ENCODE measurements around the gene KSR1. TPM values are rescaled to one million over a fixed set of nuclear protein-coding genes. Genes with fewer than 3 reads are reported as not detected.
A peak's percentile ranks its signal among the peaks of the same experiment; 100 is the strongest.

The KSR1 gene
- total and polyA plus RNA-seq, 2 experiments from 2014 or later, result 0.98 to 2.5 TPM

GRCh38 chr17:27452828-27453227, 3.4 kb upstream of the KSR1 start:
- Histone ChIP-seq H3F3A (ENCODE audit: insufficient read depth) (peaks cover 7% of the 10 kb centered on the region; the same call in 1 of the 2 replicates), H4K20me1 (ENCODE audit: insufficient read depth) (no peaks in the 10 kb centered on the region), H3K27ac (no peak overlapping the region), H3K9ac (no peak overlapping the region), H3K27me3 (replicated peaks; ENCODE audit: insufficient read depth) (peaks cover 13% of the 10 kb centered on the region; the same call in 1 of the 2 replicates), H3K9me2 (ENCODE audit: insufficient read depth) (no peaks in the 10 kb centered on the region), H3K36me3 (ENCODE audit: low read depth) (no peaks in the 10 kb centered on the region), H3K4me1 (ENCODE audit: insufficient read depth) (peaks cover 8% of the 10 kb centered on the region), H3K9me3 (ENCODE audit: low read depth) (no peaks in the 10 kb centered on the region), H3K4me2 (ENCODE audit: unreplicated experiment) (no peak overlapping the region), H2AFZ (no peak overlapping the region), H3K79me2 (ENCODE audit: insufficient read depth) (no peaks in the 10 kb centered on the region), H3K4me3 (no peak overlapping the region)
- in situ Hi-C loops (cut with MboI), result loop anchor here (10.0 kb wide), 1 partner anchor 62 kb away; no protein-coding TSS in a partner anchor
- WGBS, 2 experiments (ENCODE audit: low coverage in 1 of 2, low lambda C conversion rate in 2 of 2, missing lambda C conversion rate in 2 of 2), result 61 to 67% methylated on average over 5 of the region's 5 CpGs
- no peak for TF ChIP-seq EZH2phosphoT487 (IDR thresholded peaks at IDR 0.05; ENCODE audit: insufficient read depth, low read depth)
- no peak for TF ChIP-seq EZH2 (IDR thresholded peaks at IDR 0.05; ENCODE audit: insufficient read depth, poor library complexity, severe bottlenecking)
- no peak for DNase-seq

GRCh38 chr17:27453471-27453870, 2.8 kb upstream of the KSR1 start:
- peak; percentile 24 for DNase-seq
- Histone ChIP-seq H3K27ac (no peak overlapping the region), H3K9me3 (ENCODE audit: low read depth) (no peaks in the 10 kb centered on the region), H3K27me3 (replicated peaks; ENCODE audit: insufficient read depth) (peaks cover 13% of the 10 kb centered on the region; the same call in 1 of the 2 replicates), H3K4me2 (ENCODE audit: unreplicated experiment) (no peak overlapping the region), H3F3A (ENCODE audit: insufficient read depth) (peaks cover 7% of the 10 kb centered on the region; the same call in 1 of the 2 replicates), H3K4me3 (no peak overlapping the region), H3K9ac (no peak overlapping the region), H4K20me1 (ENCODE audit: insufficient read depth) (no peaks in the 10 kb centered on the region), H3K9me2 (ENCODE audit: insufficient read depth) (no peaks in the 10 kb centered on the region), H3K36me3 (ENCODE audit: low read depth) (no peaks in the 10 kb centered on the region), H3K4me1 (ENCODE audit: insufficient read depth) (peaks cover 13% of the 10 kb centered on the region), H2AFZ (no peak overlapping the region), H3K79me2 (ENCODE audit: insufficient read depth) (peaks cover 2% of the 10 kb centered on the region; the same call in 1 of the 2 replicates)
- no peak for TF ChIP-seq EZH2 (IDR thresholded peaks at IDR 0.05; ENCODE audit: insufficient read depth, poor library complexity, severe bottlenecking)
- no peak for TF ChIP-seq EZH2phosphoT487 (IDR thresholded peaks at IDR 0.05; ENCODE audit: insufficient read depth, low read depth)
- 37 to 62% methylated on average over 2 of the region's 2 CpGs for WGBS, 2 experiments (ENCODE audit: low coverage in 1 of 2, low lambda C conversion rate in 2 of 2, missing lambda C conversion rate in 2 of 2)
- in situ Hi-C loops (cut with MboI), result loop anchor here (10.0 kb wide), 1 partner anchor 61 kb away; no protein-coding TSS in a partner anchor

DNA sequence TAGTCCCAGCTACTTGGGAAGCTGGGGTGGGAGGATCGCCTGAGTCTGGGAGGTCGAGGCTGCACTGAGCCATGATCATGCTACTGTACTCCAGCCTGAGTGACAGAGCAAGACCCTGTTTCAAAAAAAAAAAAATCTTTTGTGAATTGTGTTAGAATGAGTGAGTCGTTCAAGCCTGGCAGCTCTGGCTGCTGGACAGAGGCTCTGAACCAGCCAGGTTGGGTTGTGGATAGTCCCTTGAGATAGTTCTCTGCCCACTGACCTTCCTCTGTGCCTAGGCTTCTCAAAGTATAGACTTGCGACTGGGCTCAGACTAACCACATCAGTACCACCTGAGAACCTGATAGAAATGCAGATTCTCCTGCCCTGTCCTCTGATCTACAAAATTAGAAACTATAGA, 2.2 kb upstream of the KSR1 start:
- DNase-seq, result peak; percentile 20
- Histone ChIP-seq H3K9me2 (ENCODE audit: insufficient read depth) (no peaks in the 10 kb centered on the region), H3K27me3 (replicated peaks; ENCODE audit: insufficient read depth) (peaks cover 13% of the 10 kb centered on the region; the same call in 1 of the 2 replicates), H3K79me2 (ENCODE audit: insufficient read depth) (peaks cover 7% of the 10 kb centered on the region; the same call in 1 of the 2 replicates), H4K20me1 (ENCODE audit: insufficient read depth) (no peaks in the 10 kb centered on the region), H3K27ac (no peak overlapping the region), H3K9ac (no peak overlapping the region), H3F3A (ENCODE audit: insufficient read depth) (peaks cover 7% of the 10 kb centered on the region; the same call in 1 of the 2 replicates), H3K4me3 (no peak overlapping the region), H2AFZ (no peak overlapping the region), H3K36me3 (ENCODE audit: low read depth) (no peaks in the 10 kb centered on the region), H3K4me2 (ENCODE audit: unreplicated experiment) (no peak overlapping the region), H3K4me1 (ENCODE audit: insufficient read depth) (peaks cover 13% of the 10 kb centered on the region), H3K9me3 (ENCODE audit: low read depth) (no peaks in the 10 kb centered on the region)
- no peak for TF ChIP-seq EZH2 (IDR thresholded peaks at IDR 0.05; ENCODE audit: insufficient read depth, poor library complexity, severe bottlenecking)
- TF ChIP-seq EZH2phosphoT487 (IDR thresholded peaks at IDR 0.05; ENCODE audit: insufficient read depth, low read depth), result no peak
- in situ Hi-C loops (cut with MboI), result loop anchor here (10.0 kb wide), 1 partner anchor 61 kb away; no protein-coding TSS in a partner anchor
- 79 to 86% methylated on average over 4 of the region's 4 CpGs for WGBS, 2 experiments (ENCODE audit: low coverage in 1 of 2, low lambda C conversion rate in 2 of 2, missing lambda C conversion rate in 2 of 2)

DNA sequence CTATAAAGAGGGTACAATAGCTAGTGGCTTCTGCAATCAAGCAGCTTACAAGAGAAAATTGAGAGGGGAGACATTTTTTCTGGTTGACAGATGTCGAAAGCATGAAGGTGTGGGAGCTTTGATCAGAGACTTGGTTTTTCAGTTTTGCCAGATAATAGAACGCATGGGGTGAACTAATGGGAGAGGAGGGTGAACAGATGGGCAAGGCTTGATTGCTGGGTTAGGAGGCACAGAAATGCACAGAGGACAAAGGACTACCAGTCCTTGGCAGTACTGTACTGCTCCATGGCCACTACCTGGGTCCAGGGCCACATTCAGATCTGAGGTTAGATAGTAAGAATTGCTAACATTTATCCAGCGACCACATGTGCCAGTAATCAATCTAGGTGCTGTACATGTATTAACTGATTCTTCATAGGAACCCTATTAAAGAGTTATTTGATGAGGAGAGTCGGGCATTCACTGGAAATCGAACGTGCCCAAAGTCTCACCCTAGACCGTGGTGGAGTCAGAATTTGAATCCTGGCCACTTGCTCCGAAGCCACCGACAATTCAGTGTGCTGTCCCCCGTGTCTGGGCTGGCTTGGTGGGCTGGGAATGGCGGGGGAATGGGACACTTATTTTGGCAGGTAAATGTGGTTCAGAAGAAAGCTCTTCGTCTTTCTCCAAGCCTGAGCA, 873 bp upstream of the KSR1 start:
- H3K9me3 ChIP-seq (ENCODE audit: low read depth), result no peaks in the 10 kb centered on the region
- in situ Hi-C loops (cut with MboI), result loop anchor here (10.0 kb wide), 1 partner anchor 59 kb away; no protein-coding TSS in a partner anchor
- peaks cover 13% of the 10 kb centered on the region for H3K4me1 ChIP-seq (ENCODE audit: insufficient read depth)
- no peaks in the 10 kb centered on the region for H3K9me2 ChIP-seq (ENCODE audit: insufficient read depth)
- H4K20me1 ChIP-seq (ENCODE audit: insufficient read depth), result no peaks in the 10 kb centered on the region
- H3K79me2 ChIP-seq (ENCODE audit: insufficient read depth), result peaks cover 7% of the 10 kb centered on the region; the same call in 1 of the 2 replicates
- no peak overlapping the region for H3K27ac ChIP-seq
- H3K9ac ChIP-seq, result no peak overlapping the region
- peaks cover 13% of the 10 kb centered on the region; the same call in 1 of the 2 replicates for H3K27me3 ChIP-seq (replicated peaks; ENCODE audit: insufficient read depth)
- no peaks in the 10 kb centered on the region for H3K36me3 ChIP-seq (ENCODE audit: low read depth)
- TF ChIP-seq EZH2 (IDR thresholded peaks at IDR 0.05; ENCODE audit: insufficient read depth, poor library complexity, severe bottlenecking) (no peak), EZH2phosphoT487 (IDR thresholded peaks at IDR 0.05; ENCODE audit: insufficient read depth, low read depth) (no peak)
- peak overlapping the region; percentile 88 for H2AFZ ChIP-seq
- 10 to 12% methylated on average over 12 of the region's 12 CpGs for WGBS, 2 experiments (ENCODE audit: low coverage in 1 of 2, low lambda C conversion rate in 2 of 2, missing lambda C conversion rate in 2 of 2)
- peak overlapping the region; percentile 77 for H3K4me3 ChIP-seq
- H3K4me2 ChIP-seq (ENCODE audit: unreplicated experiment), result no peak overlapping the region
- no peak for DNase-seq
- peaks cover 7% of the 10 kb centered on the region; the same call in 1 of the 2 replicates for H3F3A ChIP-seq (ENCODE audit: insufficient read depth)

All from GM23248 (cell line).